Stimulated activated memory B cell treated with anti-CD40 and anti-IgM and Interleukin-4, amounts not matched to agents 10 μg/mL and 1 μg/mL and 100 μg/mL, for 72 hours (primary cell): ENCODE results near the gene NAALADL2.

Experiments
- ATAC-seq: fragments of 150-1000 bp; cut with Tn5 transposase; 2 replicates; pipeline ENCODE4 v1.10.0; 2021
- H3K27ac Mint-ChIP-seq: one replicate; pipeline ENCODE4 v1.8.0; 2022; ENCODE audit warnings: mild to moderate bottlenecking, mixed read lengths
- H3K27me3 Mint-ChIP-seq: one replicate; pipeline ENCODE4 v1.8.0; 2022; ENCODE audit warnings: mixed read lengths
- H3K36me3 Mint-ChIP-seq: one replicate; pipeline ENCODE4 v1.8.0; 2022; ENCODE audit warnings: mixed read lengths
- H3K4me1 Mint-ChIP-seq: one replicate; pipeline ENCODE4 v1.8.0; 2022; ENCODE audit warnings: mixed read lengths
- H3K4me3 Mint-ChIP-seq: one replicate; pipeline ENCODE4 v1.8.0; 2022; ENCODE audit warnings: mild to moderate bottlenecking, moderate library complexity, mixed read lengths
- H3K9me3 Mint-ChIP-seq: one replicate; pipeline ENCODE4 v1.8.0; 2022; ENCODE audit warnings: mixed read lengths

Gene NAALADL2

GRCh38 chr3:175731543-175731942 is 872.4 kb downstream of the NAALADL2 start:
- H3K36me3 Mint-ChIP-seq: no peaks in the 10 kb centered on the region
- H3K27ac Mint-ChIP-seq: no peak overlapping the region
- H3K27me3 Mint-ChIP-seq: no peaks in the 10 kb centered on the region
- peaks cover 9% of the 10 kb centered on the region for H3K9me3 Mint-ChIP-seq
- H3K4me3 Mint-ChIP-seq: no peak overlapping the region
- ATAC-seq: no peak
- H3K4me1 Mint-ChIP-seq: no peaks in the 10 kb centered on the region

- H3K9me3 Mint-ChIP-seq: peaks cover 9% of the 10 kb centered on the region
- no peak overlapping the region for H3K4me3 Mint-ChIP-seq
- no peak for ATAC-seq
- H3K4me1 Mint-ChIP-seq: no peaks in the 10 kb centered on the region
- no peaks in the 10 kb centered on the region for H3K36me3 Mint-ChIP-seq
- H3K27me3 Mint-ChIP-seq: no peaks in the 10 kb centered on the region
- H3K27ac Mint-ChIP-seq: no peak overlapping the region
Observed at GRCh38 chr3:175732017-175732416, 872.9 kb downstream of the NAALADL2 start.

GRCh38 chr3:175735866-175736265 is 876.7 kb downstream of the NAALADL2 start:
- no peaks in the 10 kb centered on the region for H3K36me3 Mint-ChIP-seq
- H3K27me3 Mint-ChIP-seq: no peaks in the 10 kb centered on the region
- peaks cover 13% of the 10 kb centered on the region for H3K9me3 Mint-ChIP-seq
- H3K27ac Mint-ChIP-seq: no peak overlapping the region
- no peak for ATAC-seq
- H3K4me1 Mint-ChIP-seq: no peaks in the 10 kb centered on the region
- H3K4me3 Mint-ChIP-seq: no peak overlapping the region

- no peak overlapping the region for H3K27ac Mint-ChIP-seq
- H3K4me3 Mint-ChIP-seq: no peak overlapping the region
- no peaks in the 10 kb centered on the region for H3K27me3 Mint-ChIP-seq
- H3K4me1 Mint-ChIP-seq: no peaks in the 10 kb centered on the region
- H3K9me3 Mint-ChIP-seq: peaks cover 13% of the 10 kb centered on the region
- ATAC-seq: no peak
- H3K36me3 Mint-ChIP-seq: no peaks in the 10 kb centered on the region
Observed at GRCh38 chr3:175737646-175738572, 878.8 kb downstream of the NAALADL2 start.

- ATAC-seq: no peak
- Mint-ChIP-seq H3K27me3 (no peaks in the 10 kb centered on the region), H3K4me3 (no peak overlapping the region), H3K27ac (no peak overlapping the region), H3K9me3 (peaks cover 7% of the 10 kb centered on the region), H3K36me3 (no peaks in the 10 kb centered on the region), H3K4me1 (no peaks in the 10 kb centered on the region)
Observed at GRCh38 chr3:175741951-175742350, 882.8 kb downstream of the NAALADL2 start.

- Mint-ChIP-seq H3K9me3 (peaks cover 7% of the 10 kb centered on the region), H3K4me3 (no peak overlapping the region), H3K4me1 (no peaks in the 10 kb centered on the region), H3K27me3 (no peaks in the 10 kb centered on the region), H3K36me3 (no peaks in the 10 kb centered on the region), H3K27ac (no peak overlapping the region)
- ATAC-seq: no peak
Observed at GRCh38 chr3:175743733-175744400, 884.7 kb downstream of the NAALADL2 start.

GRCh38 chr3:175746308-175746707 is 887.2 kb downstream of the NAALADL2 start:
- Mint-ChIP-seq H3K9me3 (peaks cover 4% of the 10 kb centered on the region), H3K4me1 (no peaks in the 10 kb centered on the region), H3K27me3 (no peaks in the 10 kb centered on the region), H3K36me3 (no peaks in the 10 kb centered on the region), H3K4me3 (no peak overlapping the region), H3K27ac (no peak overlapping the region)
- ATAC-seq: no peak

GRCh38 chr3:175748087-175748730 is 889.1 kb downstream of the NAALADL2 start:
- no peak for ATAC-seq
- peaks cover 4% of the 10 kb centered on the region for H3K9me3 Mint-ChIP-seq
- H3K27ac Mint-ChIP-seq: no peak overlapping the region
- H3K27me3 Mint-ChIP-seq: no peaks in the 10 kb centered on the region
- H3K4me1 Mint-ChIP-seq: no peaks in the 10 kb centered on the region
- H3K36me3 Mint-ChIP-seq: no peaks in the 10 kb centered on the region
- no peak overlapping the region for H3K4me3 Mint-ChIP-seq

- Mint-ChIP-seq H3K9me3 (no peaks in the 10 kb centered on the region), H3K4me3 (no peak overlapping the region), H3K36me3 (no peaks in the 10 kb centered on the region), H3K4me1 (no peaks in the 10 kb centered on the region), H3K27ac (no peak overlapping the region), H3K27me3 (no peaks in the 10 kb centered on the region)
- ATAC-seq: no peak
Observed at GRCh38 chr3:175749981-175750380, 890.8 kb downstream of the NAALADL2 start.

- H3K27ac Mint-ChIP-seq: no peak overlapping the region
- ATAC-seq: no peak
- H3K27me3 Mint-ChIP-seq: no peaks in the 10 kb centered on the region
- no peaks in the 10 kb centered on the region for H3K36me3 Mint-ChIP-seq
- H3K9me3 Mint-ChIP-seq: no peaks in the 10 kb centered on the region
- no peak overlapping the region for H3K4me3 Mint-ChIP-seq
- H3K4me1 Mint-ChIP-seq: no peaks in the 10 kb centered on the region
Observed at GRCh38 chr3:175751089-175751488, 892.0 kb downstream of the NAALADL2 start.

GRCh38 chr3:175763948-175764347 is 904.8 kb downstream of the NAALADL2 start:
- ATAC-seq: no peak
- Mint-ChIP-seq H3K4me1 (no peaks in the 10 kb centered on the region), H3K27me3 (no peaks in the 10 kb centered on the region), H3K36me3 (no peaks in the 10 kb centered on the region), H3K9me3 (peaks cover 5% of the 10 kb centered on the region), H3K27ac (no peak overlapping the region), H3K4me3 (no peak overlapping the region)

GRCh38 chr3:175764722-175765121 is 905.6 kb downstream of the NAALADL2 start:
- Mint-ChIP-seq H3K27me3 (no peaks in the 10 kb centered on the region), H3K9me3 (peaks cover 8% of the 10 kb centered on the region), H3K4me1 (no peaks in the 10 kb centered on the region), H3K27ac (no peak overlapping the region), H3K36me3 (no peaks in the 10 kb centered on the region), H3K4me3 (no peak overlapping the region)
- no peak for ATAC-seq

- peaks cover 6% of the 10 kb centered on the region for H3K9me3 Mint-ChIP-seq
- no peak for ATAC-seq
- no peaks in the 10 kb centered on the region for H3K36me3 Mint-ChIP-seq
- no peak overlapping the region for H3K27ac Mint-ChIP-seq
- H3K4me3 Mint-ChIP-seq: no peak overlapping the region
- no peaks in the 10 kb centered on the region for H3K27me3 Mint-ChIP-seq
- no peaks in the 10 kb centered on the region for H3K4me1 Mint-ChIP-seq
Observed at GRCh38 chr3:175770426-175770825, 911.3 kb downstream of the NAALADL2 start.

GRCh38 chr3:175777495-175777894 is 918.4 kb downstream of the NAALADL2 start:
- Mint-ChIP-seq H3K4me3 (no peak overlapping the region), H3K9me3 (peaks cover 5% of the 10 kb centered on the region), H3K27ac (no peak overlapping the region), H3K27me3 (no peaks in the 10 kb centered on the region), H3K36me3 (no peaks in the 10 kb centered on the region), H3K4me1 (no peaks in the 10 kb centered on the region)
- ATAC-seq: no peak

- Mint-ChIP-seq H3K4me3 (no peak overlapping the region), H3K4me1 (no peaks in the 10 kb centered on the region), H3K27ac (no peak overlapping the region), H3K9me3 (peaks cover 5% of the 10 kb centered on the region), H3K36me3 (no peaks in the 10 kb centered on the region), H3K27me3 (no peaks in the 10 kb centered on the region)
- no peak for ATAC-seq
Observed at GRCh38 chr3:175777965-175778364, 918.8 kb downstream of the NAALADL2 start.
